GM12874 (cell line): ENCODE measurements around the gene HYAL3.
A peak's percentile ranks its signal among the peaks of the same experiment; 100 is the strongest.

ENCODE experiments used
- CTCF ChIP-seq: IDR thresholded peaks from 2 replicates; pipeline ENCODE4 v1.5.1; 2011; ENCODE audit warnings: low read depth, mild to moderate bottlenecking, control low read depth, low read length, moderate library complexity; ENCODE audit not compliant: insufficient read depth

The HYAL3 gene

GRCh38 chr3:50254577-50255250 is 44.5 kb downstream of the HYAL3 start:
- no peak for TF ChIP-seq CTCF

GRCh38 chr3:50251220-50251619 is 48.0 kb downstream of the HYAL3 start:
- TF ChIP-seq CTCF = no peak

- TF ChIP-seq CTCF = no peak
Measured at GRCh38 chr3:50250514-50250913, 48.7 kb downstream of the HYAL3 start.

- TF ChIP-seq CTCF = no peak
Measured at GRCh38 chr3:50249457-50249856, 49.7 kb downstream of the HYAL3 start.

- TF ChIP-seq CTCF = no peak
Measured at GRCh38 chr3:50248387-50248786, 50.8 kb downstream of the HYAL3 start.

- TF ChIP-seq CTCF = no peak
Measured at GRCh38 chr3:50246517-50246954, 52.7 kb downstream of the HYAL3 start.

GRCh38 chr3:50245831-50246516 is 53.2 kb downstream of the HYAL3 start:
- TF ChIP-seq CTCF = peak; percentile 99
